ENCODE results near the gene NADSYN1. TPM values are rescaled to one million over a fixed set of nuclear protein-coding genes. Genes with fewer than 3 reads are reported as not detected.

The NADSYN1 gene
- total RNA-seq, 4 donors from 2014 or later = 42.9 to 78.2 (median 64.1) TPM

DNA sequence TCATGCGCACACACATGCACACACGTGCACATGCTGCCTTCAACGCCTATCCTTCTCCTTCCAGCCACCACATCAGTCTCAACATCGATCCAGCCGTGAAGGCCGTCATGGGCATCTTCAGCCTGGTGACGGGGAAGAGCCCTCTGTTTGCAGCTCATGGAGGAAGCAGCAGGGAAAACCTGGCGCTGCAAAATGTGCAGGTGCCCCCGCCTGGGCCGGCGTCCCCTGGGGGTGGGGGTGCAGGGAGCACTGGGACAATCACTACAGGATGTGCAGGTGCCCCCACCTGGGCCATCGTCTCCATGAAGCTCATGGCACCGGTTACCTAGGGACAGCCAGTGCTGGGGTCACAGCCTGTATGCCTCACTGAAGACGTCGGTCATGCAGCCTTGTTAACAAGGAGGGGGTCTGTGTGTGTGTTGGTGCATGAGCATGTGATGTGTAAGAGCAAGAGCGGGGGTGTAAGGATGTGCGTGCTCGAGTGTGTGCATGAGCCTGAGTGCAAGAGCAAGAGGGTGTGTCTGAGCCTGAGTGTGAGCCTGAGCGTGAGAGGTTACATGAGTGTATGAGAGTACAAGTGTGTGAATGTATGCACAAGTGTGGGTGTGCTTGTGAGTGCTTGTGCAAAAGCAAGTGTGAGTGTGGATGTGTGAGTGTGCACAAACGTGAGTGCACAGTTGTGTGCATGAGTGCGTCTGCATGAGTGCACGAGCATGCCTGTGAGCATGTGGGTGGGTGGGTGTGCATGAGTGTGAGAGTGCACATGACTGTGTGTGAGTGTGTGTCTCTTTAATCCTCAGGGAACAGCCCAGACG, 31.5 kb downstream of the NADSYN1 start:
- TF ChIP-seq, protein P1, sequence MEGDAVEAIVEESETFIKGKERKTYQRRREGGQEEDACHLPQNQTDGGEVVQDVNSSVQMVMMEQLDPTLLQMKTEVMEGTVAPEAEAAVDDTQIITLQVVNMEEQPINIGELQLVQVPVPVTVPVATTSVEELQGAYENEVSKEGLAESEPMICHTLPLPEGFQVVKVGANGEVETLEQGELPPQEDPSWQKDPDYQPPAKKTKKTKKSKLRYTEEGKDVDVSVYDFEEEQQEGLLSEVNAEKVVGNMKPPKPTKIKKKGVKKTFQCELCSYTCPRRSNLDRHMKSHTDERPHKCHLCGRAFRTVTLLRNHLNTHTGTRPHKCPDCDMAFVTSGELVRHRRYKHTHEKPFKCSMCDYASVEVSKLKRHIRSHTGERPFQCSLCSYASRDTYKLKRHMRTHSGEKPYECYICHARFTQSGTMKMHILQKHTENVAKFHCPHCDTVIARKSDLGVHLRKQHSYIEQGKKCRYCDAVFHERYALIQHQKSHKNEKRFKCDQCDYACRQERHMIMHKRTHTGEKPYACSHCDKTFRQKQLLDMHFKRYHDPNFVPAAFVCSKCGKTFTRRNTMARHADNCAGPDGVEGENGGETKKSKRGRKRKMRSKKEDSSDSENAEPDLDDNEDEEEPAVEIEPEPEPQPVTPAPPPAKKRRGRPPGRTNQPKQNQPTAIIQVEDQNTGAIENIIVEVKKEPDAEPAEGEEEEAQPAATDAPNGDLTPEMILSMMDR (IDR thresholded peaks at IDR 0.05) = no peak
- no peak for ATAC-seq (ENCODE audit: low FRiP score)
- no peak for DNase-seq (ENCODE audit: low spot score)

DNA sequence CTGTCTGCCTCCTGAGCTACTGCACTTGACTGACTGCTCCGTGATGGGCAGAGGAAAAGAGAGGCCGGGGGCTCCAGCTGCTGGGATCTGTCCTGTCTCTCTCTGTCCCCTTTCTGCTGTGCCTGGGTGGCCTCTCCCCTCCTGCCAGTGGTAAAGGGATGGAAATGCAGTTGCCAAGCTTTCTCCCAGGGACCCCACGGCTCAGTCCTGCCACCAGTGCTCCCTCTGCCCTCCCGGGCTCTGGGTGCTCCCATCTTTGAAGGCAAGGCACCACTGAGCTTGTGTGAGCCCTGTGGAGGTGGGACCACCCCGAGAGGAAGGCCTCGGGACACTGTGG, 32.0 kb downstream of the NADSYN1 start:
- DNase-seq (ENCODE audit: low spot score) (no peak), ATAC-seq (ENCODE audit: low FRiP score) (no peak)
- TF ChIP-seq, protein P1 (IDR thresholded peaks at IDR 0.05) = no peak

DNA sequence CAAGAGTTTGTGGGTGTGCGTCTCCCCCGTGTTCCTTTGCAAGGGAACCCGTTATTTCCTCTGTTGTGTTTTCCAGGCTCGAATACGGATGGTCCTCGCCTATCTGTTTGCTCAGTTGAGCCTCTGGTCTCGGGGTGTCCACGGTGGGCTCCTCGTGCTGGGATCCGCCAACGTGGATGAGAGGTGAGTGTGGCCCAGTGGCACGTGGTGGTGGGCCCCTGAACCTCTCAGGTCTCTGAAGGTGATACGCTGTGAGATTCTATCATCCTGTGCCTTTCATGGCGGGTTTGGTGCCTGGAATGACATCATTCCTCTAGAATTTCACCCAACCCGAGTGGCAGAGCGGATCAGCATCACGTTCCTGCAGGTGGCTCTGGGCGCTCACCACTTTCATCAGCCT, 32.5 kb downstream of the NADSYN1 start:
- DNase-seq (ENCODE audit: low spot score) = no peak
- ATAC-seq (ENCODE audit: low FRiP score) = no peak
- TF ChIP-seq, protein P1 (IDR thresholded peaks at IDR 0.05) = no peak

DNA sequence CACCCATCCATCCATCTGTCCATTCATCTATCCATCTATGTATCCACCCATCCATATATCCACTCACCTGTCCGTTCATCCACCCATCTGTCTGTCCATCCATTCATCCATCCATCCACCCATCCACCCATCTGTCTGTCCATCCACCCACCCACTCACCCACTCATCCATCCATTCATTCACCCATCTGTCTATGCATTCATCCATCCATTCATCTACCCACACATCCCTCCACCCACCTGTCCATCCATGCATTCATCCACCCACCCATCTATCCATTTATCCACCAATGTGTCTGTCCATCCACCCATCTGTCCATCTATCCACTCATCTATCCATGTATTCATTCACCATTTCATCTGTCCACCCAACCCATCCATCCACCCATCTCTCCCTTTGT, 33.3 kb downstream of the NADSYN1 start:
- ATAC-seq (ENCODE audit: low FRiP score) (no peak), DNase-seq (ENCODE audit: low spot score) (no peak)
- TF ChIP-seq, protein P1 (IDR thresholded peaks at IDR 0.05) = no peak

DNA sequence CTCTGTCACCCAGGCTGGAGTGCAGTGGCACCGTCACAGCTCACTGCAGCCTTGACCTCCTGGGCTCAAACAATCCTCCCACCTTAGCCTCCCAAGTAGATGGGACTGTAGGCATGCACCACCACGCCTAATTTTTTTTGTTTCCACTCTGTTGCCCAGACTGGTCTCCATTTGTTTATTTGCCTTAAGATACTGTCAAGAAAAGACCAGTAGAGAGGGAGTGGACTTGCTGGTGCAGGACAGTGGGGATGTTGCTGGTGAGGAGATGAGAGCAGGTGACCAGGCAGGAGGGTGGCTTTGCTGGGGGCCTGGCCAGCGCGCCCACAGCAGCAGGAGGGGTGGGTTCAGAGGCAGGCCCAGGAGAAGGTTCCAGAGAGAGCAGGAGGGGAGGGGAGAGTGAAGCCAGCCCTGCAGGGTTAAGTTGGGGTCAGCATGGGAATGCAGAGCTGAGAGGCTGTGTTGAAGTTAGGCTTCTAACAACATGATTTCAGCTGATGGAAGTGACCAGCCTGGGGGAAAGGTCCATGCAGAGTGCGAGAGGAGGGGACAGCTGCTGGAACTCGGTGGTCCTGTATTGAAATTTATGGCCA, 35.8 kb downstream of the NADSYN1 start:
- no peak for DNase-seq (ENCODE audit: low spot score)
- ATAC-seq (ENCODE audit: low FRiP score) = no peak
- TF ChIP-seq, protein P1 (IDR thresholded peaks at IDR 0.05) = no peak

DNA sequence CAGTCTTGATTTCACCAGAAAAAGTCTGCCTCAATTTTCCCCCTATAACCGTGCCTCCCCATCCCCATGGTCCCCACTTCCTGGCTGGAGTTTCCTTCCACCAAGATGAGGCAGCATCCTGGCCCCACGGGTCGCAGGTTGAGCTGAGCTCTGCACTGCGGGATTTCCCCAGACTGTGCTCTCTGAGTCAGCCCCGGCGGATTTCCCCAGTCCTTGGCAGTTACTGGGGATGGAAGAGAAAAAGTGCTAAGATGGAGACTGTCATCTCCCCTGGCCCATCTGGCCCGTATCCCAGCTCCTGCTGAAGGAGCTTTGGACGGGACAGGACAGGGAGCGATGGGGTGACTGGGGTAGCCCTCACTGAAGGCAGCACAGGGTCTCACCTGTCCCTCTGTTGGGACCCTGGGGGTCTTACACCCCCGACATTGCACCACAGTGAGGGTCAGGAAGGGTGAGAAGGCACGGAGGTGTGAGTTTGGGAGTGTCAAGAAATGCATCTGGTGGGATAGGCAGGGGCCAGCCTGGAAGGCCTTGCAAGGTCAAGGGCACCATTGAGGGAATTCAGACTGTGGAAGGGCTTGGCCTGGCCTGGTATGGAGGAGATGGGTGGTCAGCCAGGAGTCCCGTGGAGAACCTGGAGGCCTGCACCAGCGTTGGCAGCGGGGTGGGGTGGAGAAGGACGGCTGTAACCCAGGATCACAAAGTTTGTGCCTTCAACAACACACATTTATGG, 36.5 kb downstream of the NADSYN1 start:
- no peak for DNase-seq (ENCODE audit: low spot score)
- no peak for ATAC-seq (ENCODE audit: low FRiP score)
- TF ChIP-seq, protein P1 (IDR thresholded peaks at IDR 0.05) = no peak
